HG02798 (cell line): ENCODE results near the gene BAG3.
"Not testable (repeated sequence)": the region's sequence is repeated elsewhere in the genome, so short reads cannot be mapped to it uniquely, and the experiment has no call there.

Source experiments
- ATAC-seq: cut with Tn5 transposase; IDR thresholded peaks from one replicate; pipeline ENCODE4 v1.9.1; 2021; ENCODE audit warnings: mild to moderate bottlenecking; ENCODE audit not compliant: unreplicated experiment, poor library complexity

The BAG3 gene

GRCh38 chr10:119687192-119688032 lies 36.2 kb downstream of the BAG3 start:
- ATAC-seq, result no peak

DNA sequence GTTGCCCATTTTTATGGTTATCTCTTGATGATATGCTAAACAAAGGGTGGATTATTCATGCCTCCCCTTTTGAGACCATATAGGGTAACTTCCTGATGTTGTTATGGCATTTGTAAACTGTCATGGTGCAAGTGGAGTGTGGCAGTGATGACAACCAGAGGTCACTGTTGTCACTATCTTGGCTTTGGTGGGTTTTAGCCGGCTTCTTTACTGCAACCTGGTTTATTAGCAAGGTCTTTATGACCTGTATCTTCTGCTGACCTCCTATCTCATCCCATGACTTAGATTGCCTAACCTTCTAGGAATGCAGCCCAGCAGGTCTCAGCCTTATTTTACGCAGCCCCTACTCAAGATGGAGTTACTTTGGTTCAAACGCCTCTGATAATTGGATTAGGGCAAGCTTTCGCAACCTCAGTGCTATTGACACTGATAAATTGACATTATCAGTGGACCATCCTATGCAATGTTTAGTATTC lies 36.9 kb downstream of the BAG3 start:
- ATAC-seq, result peak; percentile 42

- ATAC-seq, result no peak
These were observed 37.9 kb downstream of the BAG3 start for GRCh38 chr10:119689016-119689580.

DNA sequence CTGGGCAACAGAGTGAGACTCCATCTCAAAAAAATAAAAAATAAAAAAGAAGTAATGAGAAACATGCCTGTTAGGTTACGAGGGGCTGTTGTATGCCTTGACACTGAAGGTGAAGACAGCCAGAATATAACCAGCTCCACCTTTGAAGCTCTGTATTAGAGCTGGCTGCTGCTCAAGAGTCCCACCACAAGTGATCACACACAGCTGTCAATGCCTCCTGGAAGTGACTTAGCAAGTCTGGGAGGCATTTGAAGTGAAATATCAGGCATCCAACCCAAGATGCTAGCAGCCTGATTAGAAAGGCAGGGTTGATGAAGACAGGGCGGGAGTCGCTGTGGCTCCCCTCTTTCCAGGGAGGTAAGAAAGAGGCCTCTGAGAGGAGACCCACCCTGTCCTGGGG lies 40.5 kb downstream of the BAG3 start:
- no peak for ATAC-seq

DNA sequence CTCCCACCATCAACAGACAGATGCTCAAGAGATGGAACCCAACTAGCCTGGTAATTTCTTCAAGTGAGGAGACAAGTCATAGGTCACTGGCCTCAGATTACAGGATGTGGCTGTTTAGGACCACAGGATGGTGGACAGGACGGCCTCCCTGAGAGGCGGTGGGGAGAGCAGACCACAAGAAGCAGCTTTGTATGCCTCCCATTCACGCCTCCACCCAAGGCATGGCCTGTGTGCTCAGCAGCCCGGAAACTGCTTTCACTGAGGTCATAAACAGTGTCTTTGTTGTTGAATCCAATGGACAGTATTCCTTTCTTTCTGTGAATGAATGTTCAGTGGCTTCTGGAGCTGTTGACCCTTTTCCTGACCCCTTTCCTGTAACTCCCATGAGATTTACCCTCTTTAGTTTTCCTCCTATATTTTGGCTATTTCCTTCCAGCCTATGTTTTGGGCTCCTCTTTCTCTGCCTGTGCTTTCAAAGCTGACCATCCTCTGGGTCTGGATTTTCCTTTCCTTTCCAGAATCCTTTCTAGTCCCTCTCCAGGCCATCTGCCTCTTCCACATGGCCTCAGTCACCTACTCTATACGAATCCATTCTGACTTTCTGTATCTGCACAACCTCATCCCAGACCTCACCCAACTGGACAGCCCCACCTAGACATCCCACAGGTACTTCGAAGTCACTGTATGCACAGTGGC lies 42.2 kb downstream of the BAG3 start:
- peak; percentile 65 for ATAC-seq

- no peak for ATAC-seq
These were observed 43.4 kb downstream of the BAG3 start for GRCh38 chr10:119694608-119695007.

- ATAC-seq, result peak; percentile 46
These were observed 49.3 kb downstream of the BAG3 start for GRCh38 chr10:119700321-119700954.

DNA sequence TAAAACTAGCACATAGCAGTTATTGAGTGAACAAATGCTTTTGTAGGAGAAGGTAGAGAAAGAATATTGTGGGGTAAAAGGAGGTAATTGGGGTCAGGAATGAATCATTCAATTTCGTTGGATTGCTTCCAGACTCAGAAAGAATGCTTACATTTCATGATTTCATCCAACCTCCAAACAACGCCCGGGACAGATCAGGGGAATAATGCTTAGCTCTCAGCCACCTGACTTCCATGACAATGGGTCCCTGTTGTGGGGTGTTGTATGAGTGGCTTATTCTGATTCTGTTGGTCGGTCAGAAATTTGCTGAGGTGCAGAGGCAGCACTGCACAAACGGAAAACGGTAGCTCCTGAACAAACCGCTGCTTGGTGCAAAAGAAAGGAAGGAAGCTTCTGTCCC lies 50.7 kb downstream of the BAG3 start:
- no peak for ATAC-seq

GRCh38 chr10:119702583-119702982 lies 51.4 kb downstream of the BAG3 start:
- no peak for ATAC-seq

- ATAC-seq, result no peak
These were observed 52.8 kb downstream of the BAG3 start for GRCh38 chr10:119703903-119704508.

- peak; percentile 62 for ATAC-seq
These were observed 54.3 kb downstream of the BAG3 start for GRCh38 chr10:119705434-119705831.

GRCh38 chr10:119706521-119707278 lies 55.5 kb downstream of the BAG3 start:
- no peak for ATAC-seq

DNA sequence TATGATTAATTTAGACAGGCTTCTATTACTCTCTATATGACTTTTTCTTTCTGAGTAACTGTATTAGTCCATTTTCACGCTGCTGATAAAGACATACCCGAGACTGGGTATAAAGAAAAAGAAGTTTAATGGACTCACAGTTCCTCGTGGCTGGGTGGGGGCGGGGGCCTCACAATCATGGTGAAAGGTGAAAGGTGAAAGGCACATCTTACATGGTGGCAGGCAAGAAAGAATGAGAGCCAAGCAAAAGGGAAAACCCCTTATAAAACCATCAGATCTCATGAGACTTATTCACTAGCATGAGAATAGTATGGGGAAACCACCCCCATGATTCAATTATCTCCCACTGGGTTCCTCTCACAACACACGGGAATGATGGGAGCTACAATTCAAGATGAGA lies 56.2 kb downstream of the BAG3 start:
- ATAC-seq, result not testable (repeated sequence)

GRCh38 chr10:119710935-119711334 lies 59.8 kb downstream of the BAG3 start:
- not testable (repeated sequence) for ATAC-seq

- ATAC-seq, result no peak
These were observed 62.7 kb downstream of the BAG3 start for GRCh38 chr10:119713744-119714483.

DNA sequence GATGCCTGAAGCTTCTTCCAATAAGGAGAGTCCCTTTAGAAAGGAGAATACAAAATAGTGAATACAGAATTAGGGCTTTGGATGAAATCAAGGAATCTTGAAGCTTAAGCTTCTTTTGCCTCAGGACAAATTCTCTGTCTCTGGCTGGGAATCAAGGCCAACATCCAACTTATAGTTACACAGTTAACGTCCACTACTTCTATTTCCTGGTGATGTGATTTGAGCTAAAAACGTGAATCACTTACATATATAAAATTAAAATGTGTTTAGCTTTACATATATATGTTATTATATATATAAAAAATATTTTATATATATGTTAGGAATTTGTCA lies 63.3 kb downstream of the BAG3 start:
- ATAC-seq, result no peak

DNA sequence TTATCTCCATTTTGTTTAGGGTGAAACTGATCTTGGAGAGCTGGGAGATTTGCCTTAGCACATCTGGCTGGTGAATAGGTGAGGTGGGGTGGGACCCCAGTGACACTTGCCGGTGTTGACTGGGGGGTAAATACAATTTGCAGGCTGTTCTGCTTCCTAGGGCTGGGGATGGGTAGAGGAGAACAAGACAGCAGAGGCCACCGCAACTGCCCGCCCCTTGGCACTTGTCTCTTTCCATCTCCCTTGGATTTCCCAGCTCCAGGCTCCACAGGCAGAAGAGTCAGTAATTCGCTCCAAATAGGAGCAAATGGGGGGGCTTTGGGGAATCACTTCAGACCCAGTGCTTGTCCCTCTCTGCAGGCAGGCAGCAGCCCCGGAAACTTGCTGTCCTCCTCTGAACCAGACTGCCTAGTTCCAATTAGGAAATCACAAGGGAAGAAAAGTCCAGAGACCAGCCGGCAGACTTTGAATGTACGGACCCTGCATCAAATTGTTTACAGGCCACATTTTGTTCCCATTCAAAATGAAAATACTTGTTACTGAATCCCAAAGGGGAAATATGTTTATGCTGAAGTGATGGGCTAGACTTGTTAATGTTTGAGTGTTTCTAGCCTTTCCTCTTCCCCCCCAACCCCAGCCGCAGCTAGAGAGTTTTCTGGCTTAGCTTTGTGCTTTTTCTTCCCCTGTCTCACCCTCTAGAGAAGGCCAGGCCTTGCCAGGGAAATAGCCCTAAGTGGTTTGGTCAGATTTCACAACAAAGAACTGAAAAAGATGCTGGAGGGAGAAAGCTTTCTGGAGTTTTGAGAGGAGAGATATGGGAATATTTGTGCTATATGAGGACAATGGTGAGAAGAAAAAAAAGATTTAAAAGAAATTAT lies 64.7 kb downstream of the BAG3 start:
- ATAC-seq, result no peak

GRCh38 chr10:119723161-119723560 lies 72.0 kb downstream of the BAG3 start:
- ATAC-seq, result no peak
